Muscle of arm (tissue), 12 donors: Measurements from ENCODE around the gene COL27A1. TPM values are rescaled to one million over a fixed set of nuclear protein-coding genes. Genes with fewer than 3 reads are reported as not detected.
"Not testable (repeated sequence)": the region's sequence is repeated elsewhere in the genome, so short reads cannot be mapped to it uniquely, and the experiment has no call there.

Source experiments
- DNase-seq: peaks from one replicate; pipeline ENCODE4 v3.0.0-alpha.2; 2013
- polyA plus RNA-seq, 12 donors: library from polyadenylated mRNA; unstranded; fragments of 120-200 nt; gene quantifications; one replicate each; pipeline ENCODE4 v1.2.1, GENCODE V29; 2013; ENCODE audit not compliant: insufficient read length in 12 of 12

The COL27A1 gene
- polyA plus RNA-seq, 12 donors, result 26.0 to 124 (median 34.1) TPM

GRCh38 chr9:114317665-114318357 lies 162.5 kb downstream of the COL27A1 start:
- DNase-seq, result no peak

GRCh38 chr9:114318416-114318815 lies 163.1 kb downstream of the COL27A1 start:
- no peak for DNase-seq

GRCh38 chr9:114319147-114319546 lies 163.8 kb downstream of the COL27A1 start:
- no peak for DNase-seq

- DNase-seq, result not testable (repeated sequence)
Measured at GRCh38 chr9:114320710-114321109, 165.4 kb downstream of the COL27A1 start.

GRCh38 chr9:114321759-114322158 lies 166.4 kb downstream of the COL27A1 start:
- DNase-seq, result no peak

GRCh38 chr9:114322160-114322818 lies 167.0 kb downstream of the COL27A1 start:
- DNase-seq, result not testable (repeated sequence)

- not testable (repeated sequence) for DNase-seq
Measured at GRCh38 chr9:114322831-114323531, 167.6 kb downstream of the COL27A1 start, which contains the start of gene ORM1. TSS of gene ORM1 (plus strand) at chr9:114323098. CDS start at chr9:114323134, 36 bp downstream.

GRCh38 chr9:114323849-114324248 lies 168.5 kb downstream of the COL27A1 start:
- DNase-seq, result not testable (repeated sequence)

- no peak for DNase-seq
Measured at GRCh38 chr9:114324492-114324891, 169.2 kb downstream of the COL27A1 start.

- not testable (repeated sequence) for DNase-seq
Measured at GRCh38 chr9:114324965-114325364, 169.6 kb downstream of the COL27A1 start.

GRCh38 chr9:114325684-114326254 lies 170.4 kb downstream of the COL27A1 start:
- DNase-seq, result not testable (repeated sequence)

- no peak for DNase-seq
Measured at GRCh38 chr9:114327749-114328148, 172.4 kb downstream of the COL27A1 start.

- not testable (repeated sequence) for DNase-seq
Measured at GRCh38 chr9:114328357-114328820, 173.1 kb downstream of the COL27A1 start.

GRCh38 chr9:114328937-114329624 lies 173.7 kb downstream of the COL27A1 start:
- DNase-seq, result not testable (repeated sequence)

GRCh38 chr9:114329625-114330022 lies 174.3 kb downstream of the COL27A1 start, which contains the start of gene ORM2:
TSS of gene ORM2 (plus strand) at chr9:114329869. CDS start at chr9:114329905, 36 bp downstream.
- not testable (repeated sequence) for DNase-seq

- no peak for DNase-seq
Measured at GRCh38 chr9:114330636-114331035, 175.3 kb downstream of the COL27A1 start.

- DNase-seq, result not testable (repeated sequence)
Measured at GRCh38 chr9:114331229-114332195, 176.2 kb downstream of the COL27A1 start.

- not testable (repeated sequence) for DNase-seq
Measured at GRCh38 chr9:114332474-114333040, 177.2 kb downstream of the COL27A1 start.

GRCh38 chr9:114333718-114334117 lies 178.4 kb downstream of the COL27A1 start:
- DNase-seq, result not testable (repeated sequence)

- DNase-seq, result no peak
Measured at GRCh38 chr9:114334490-114334889, 179.2 kb downstream of the COL27A1 start.
